ENCODE results near the gene ABHD8. TPM values are rescaled to one million over a fixed set of nuclear protein-coding genes. Genes with fewer than 3 reads are reported as not detected.

Gene ABHD8
- total RNA-seq, 1 donor from 2014 or later: 17.1 TPM

GRCh38 chr19:17305517-17306284, 2.5 kb upstream of the ABHD8 start, which contains the start of gene MRPL34:
MRPL34 (plus strand) TSS chr19:17305872; CDS start chr19:17305893, 21 bp downstream.
- H3K4me1 ChIP-seq: peaks cover 43% of the 10 kb centered on the region
- DNase-seq (peak; percentile 99), ATAC-seq (peak; percentile 75)
- TF ChIP-seq CTCF (IDR thresholded peaks at IDR 0.05): peak; percentile 89
- peak within 1 kb of the TSS; percentile 90 for H3K4me3 ChIP-seq
- H3K9me3 ChIP-seq: no peaks in the 10 kb centered on the region
- H3K36me3 ChIP-seq: no peaks in the 10 kb centered on the region
- intact Hi-C loops (cut with DNase I): no loop called here
- peak within 1 kb of the TSS; percentile 94 for H3K27ac ChIP-seq
- H3K27me3 ChIP-seq: no peaks in the 10 kb centered on the region

GRCh38 chr19:17305216-17305516, 1.9 kb upstream of the ABHD8 start:
- peak overlapping the region; percentile 94 for H3K27ac ChIP-seq
- no peaks in the 10 kb centered on the region for H3K27me3 ChIP-seq
- TF ChIP-seq CTCF (IDR thresholded peaks at IDR 0.05): no peak
- H3K4me1 ChIP-seq: peaks cover 37% of the 10 kb centered on the region
- H3K4me3 ChIP-seq: peak overlapping the region; percentile 90
- H3K36me3 ChIP-seq: no peaks in the 10 kb centered on the region
- DNase-seq (no peak), ATAC-seq (no peak)
- no peaks in the 10 kb centered on the region for H3K9me3 ChIP-seq
- intact Hi-C loops (cut with DNase I): no loop called here

GRCh38 chr19:17304386-17305215, 1.4 kb upstream of the ABHD8 start:
- Histone ChIP-seq H3K9me3 (no peaks in the 10 kb centered on the region), H3K27me3 (no peaks in the 10 kb centered on the region), H3K4me3 (peak overlapping the region; percentile 90), H3K4me1 (peaks cover 34% of the 10 kb centered on the region), H3K36me3 (no peaks in the 10 kb centered on the region), H3K27ac (peak overlapping the region; percentile 94)
- DNase-seq: peak; percentile 79
- ATAC-seq: no peak
- intact Hi-C loops (cut with DNase I): no loop called here
- TF ChIP-seq CTCF (IDR thresholded peaks at IDR 0.05): no peak

- Histone ChIP-seq H3K27ac (peak overlapping the region; percentile 94), H3K9me3 (no peaks in the 10 kb centered on the region), H3K4me1 (peaks cover 34% of the 10 kb centered on the region), H3K27me3 (no peaks in the 10 kb centered on the region), H3K4me3 (peak overlapping the region; percentile 91), H3K36me3 (no peaks in the 10 kb centered on the region)
- ATAC-seq (no peak), DNase-seq (peak; percentile 76)
- TF ChIP-seq CTCF (IDR thresholded peaks at IDR 0.05): no peak
- intact Hi-C loops (cut with DNase I): no loop called here
Measured at GRCh38 chr19:17303940-17304267, 679 bp upstream of the ABHD8 start.

GRCh38 chr19:17302391-17303166, 646 bp downstream of the ABHD8 start:
- Histone ChIP-seq H3K27ac (peak overlapping the region; percentile 94), H3K36me3 (no peaks in the 10 kb centered on the region), H3K4me1 (peaks cover 34% of the 10 kb centered on the region), H3K9me3 (no peaks in the 10 kb centered on the region), H3K4me3 (peak overlapping the region; percentile 91), H3K27me3 (no peaks in the 10 kb centered on the region)
- intact Hi-C loops (cut with DNase I): no loop called here
- DNase-seq: peak; percentile 74
- ATAC-seq: peak; percentile 1
- TF ChIP-seq CTCF (IDR thresholded peaks at IDR 0.05): no peak
